Cerebellar cortex (tissue), 1 donor: Measurements from ENCODE around the gene RBX1.
"Not testable (repeated sequence)": the region's sequence is repeated elsewhere in the genome, so short reads cannot be mapped to it uniquely, and the experiment has no call there.

Experiments used
- DNase-seq: peaks from one replicate; pipeline ENCODE4 v3.0.0-alpha.2; 2015; ENCODE audit warnings: low spot score

RBX1 gene

GRCh38 chr22:40972587-40972986 lies 21.4 kb downstream of the RBX1 start:
- DNase-seq = no peak

DNA sequence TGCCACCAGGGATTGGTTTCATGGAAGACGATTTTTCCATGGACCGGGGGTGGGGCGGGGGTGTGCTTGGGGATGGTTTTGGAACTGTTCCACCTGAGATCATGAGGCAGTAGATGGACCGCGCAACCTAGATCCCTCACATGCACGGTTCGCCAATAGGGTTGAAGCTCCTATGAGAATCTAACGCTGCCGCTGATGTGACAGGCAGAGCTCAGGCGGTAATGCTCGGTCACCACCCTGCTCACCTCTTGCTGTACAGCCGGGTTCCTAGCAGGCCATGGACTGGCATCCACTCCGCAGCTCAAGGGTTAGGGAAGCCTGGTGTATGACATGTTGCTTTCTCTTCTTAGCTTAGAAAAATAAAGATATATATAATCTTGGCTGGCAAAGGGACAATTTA lies 22.0 kb downstream of the RBX1 start:
- DNase-seq = no peak

GRCh38 chr22:40975366-40975765 lies 24.2 kb downstream of the RBX1 start:
- no peak for DNase-seq

GRCh38 chr22:40976866-40977700 lies 25.9 kb downstream of the RBX1 start:
- no peak for DNase-seq

DNA sequence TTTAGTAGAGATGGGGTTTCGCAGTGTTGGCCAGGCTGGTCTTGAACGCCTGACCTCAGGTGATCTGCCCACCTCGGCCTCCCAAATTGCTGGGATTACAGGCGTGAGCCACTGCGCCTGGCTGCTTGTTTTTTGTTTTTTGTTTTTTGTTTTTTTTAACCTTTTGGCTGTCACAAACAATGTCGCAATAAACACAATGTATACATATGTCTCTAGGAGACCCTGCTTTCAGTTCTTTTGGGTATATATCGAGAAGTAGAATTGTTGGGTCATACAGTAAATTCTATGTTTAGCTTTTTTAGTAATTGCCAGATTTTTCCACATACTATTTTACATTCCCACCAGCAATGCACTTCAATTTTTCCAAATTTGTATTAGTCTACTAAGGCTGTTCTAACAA lies 28.0 kb downstream of the RBX1 start:
- no peak for DNase-seq

- no peak for DNase-seq
These were observed 28.7 kb downstream of the RBX1 start for GRCh38 chr22:40979871-40980270.

DNA sequence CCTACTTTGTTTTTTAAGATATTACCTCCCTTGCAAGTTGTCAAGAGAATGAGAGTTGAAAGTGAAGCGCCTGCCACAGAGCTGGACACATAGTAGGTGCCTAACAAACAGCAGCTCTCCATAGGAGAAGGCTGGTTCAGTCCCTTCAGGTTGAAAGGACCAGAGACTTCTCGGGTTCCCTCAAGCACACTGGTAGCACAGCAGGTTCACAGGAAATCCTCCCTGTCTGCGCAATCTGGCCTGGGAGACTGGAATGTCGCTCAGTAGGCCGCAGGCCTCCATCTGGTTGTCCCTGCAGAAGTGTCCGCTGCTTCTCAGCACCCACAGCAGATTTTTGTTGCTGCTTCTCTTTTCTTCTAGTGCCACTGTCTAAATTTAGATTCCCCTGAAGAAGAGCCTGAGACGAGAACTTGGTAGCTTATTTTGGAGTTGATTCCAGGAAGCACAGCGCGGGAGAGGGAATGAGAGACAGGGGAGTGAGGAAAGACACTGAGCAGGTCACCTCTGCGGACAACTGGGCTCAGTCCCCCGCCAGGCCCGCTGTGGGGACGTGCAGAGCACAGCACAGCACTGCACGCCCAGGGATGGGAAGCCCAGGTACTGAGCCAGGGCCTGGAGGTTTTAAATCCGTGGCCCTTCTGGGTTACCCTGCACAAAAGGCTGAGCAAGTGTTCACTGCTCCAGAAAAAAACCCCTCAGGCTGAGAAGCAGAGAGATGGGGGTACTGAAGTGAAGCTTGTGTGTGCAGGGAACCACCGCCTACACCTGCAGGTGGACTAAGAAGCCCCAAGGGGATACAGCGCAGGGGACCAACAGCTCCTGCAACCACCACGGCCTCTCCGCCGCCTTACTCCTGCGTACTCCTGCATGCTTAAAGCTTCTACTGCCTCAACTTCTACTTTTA lies 31.6 kb downstream of the RBX1 start:
- DNase-seq = no peak

DNA sequence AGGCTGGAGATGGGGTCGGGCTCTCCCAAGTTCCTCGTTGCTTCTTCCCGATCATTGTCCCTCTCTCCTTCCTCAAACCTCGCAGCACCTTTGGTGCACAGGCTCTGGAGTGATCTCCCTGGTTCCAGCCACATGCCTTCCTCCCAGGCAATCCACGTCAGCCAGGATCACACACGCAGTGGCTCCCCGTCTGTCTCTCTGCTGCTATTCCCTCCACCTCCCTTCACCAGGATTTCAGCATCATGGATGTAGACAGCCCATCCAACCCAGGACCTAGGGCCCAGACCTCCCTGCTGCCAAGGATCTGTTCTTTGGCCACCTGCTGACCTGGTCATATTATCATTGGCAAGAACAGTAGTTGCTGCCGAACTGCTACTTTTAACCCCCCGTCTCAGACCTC lies 40.1 kb downstream of the RBX1 start:
- DNase-seq = no peak

DNA sequence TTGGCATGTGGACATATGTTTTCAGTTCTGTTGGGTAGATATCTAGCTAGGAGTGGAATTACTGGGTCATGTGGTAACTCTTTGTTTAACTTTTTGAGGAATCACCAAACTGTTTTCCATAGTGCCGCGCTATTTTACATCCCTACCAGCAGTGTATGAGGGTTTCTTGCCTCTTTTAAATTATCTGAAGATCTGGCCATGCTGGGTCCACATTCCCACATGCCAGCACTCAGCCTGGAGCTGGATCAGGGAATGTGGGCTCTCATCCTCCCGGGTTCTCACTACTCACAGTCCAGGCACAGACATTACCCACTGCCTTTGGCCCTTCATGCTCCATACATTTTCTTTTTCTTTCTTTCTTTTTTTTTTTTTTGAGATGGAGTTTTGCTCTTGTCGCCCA lies 44.6 kb downstream of the RBX1 start:
- no peak for DNase-seq

DNA sequence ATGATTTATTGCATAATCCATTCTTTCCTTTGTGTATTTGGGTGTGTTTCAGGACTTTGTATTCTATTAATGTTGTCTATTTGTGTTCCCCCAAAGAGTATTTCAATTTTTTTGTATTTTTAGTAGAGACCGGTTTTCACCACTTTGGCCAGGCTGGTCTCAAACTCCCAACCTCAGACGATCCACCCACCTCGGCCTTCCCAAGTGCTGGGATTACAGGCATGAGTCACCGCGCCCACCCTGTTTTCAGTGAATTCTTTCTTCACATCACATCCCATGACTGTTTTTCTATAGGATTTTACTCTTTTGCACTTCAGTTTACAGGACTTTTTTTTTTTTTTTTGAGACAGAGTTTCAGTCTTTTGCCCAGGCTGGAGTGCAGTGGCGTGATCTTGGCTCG lies 46.3 kb downstream of the RBX1 start:
- DNase-seq = no peak

GRCh38 chr22:41000040-41000565 lies 48.9 kb downstream of the RBX1 start:
- DNase-seq = no peak

GRCh38 chr22:41000941-41001721 lies 50.0 kb downstream of the RBX1 start:
- no peak for DNase-seq

DNA sequence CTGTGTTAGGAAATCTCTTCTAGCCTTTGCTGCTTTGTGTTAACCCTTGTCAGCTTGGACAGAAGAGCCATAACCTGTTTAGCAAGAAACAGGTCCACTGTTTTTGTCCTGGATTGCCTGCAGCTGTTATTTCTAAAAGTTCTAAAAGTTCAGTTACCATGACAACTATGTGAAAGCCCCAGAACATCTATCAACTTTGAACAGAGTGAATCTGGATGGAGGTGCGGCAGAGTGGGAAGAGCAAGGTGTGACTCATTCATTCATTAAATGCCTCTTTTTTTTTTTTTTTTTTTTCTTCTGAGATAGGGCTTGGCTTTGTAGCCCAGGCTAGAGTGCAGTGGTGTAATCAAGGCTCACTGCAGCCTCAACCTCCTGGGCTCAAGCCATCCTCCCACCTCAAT lies 50.5 kb downstream of the RBX1 start:
- DNase-seq = no peak

- DNase-seq = not testable (repeated sequence)
These were observed 51.2 kb downstream of the RBX1 start for GRCh38 chr22:41002386-41002785.

- no peak for DNase-seq
These were observed 51.9 kb downstream of the RBX1 start for GRCh38 chr22:41003066-41003465.

GRCh38 chr22:41003976-41004375 lies 52.8 kb downstream of the RBX1 start:
- DNase-seq = no peak

- no peak for DNase-seq
These were observed 58.2 kb downstream of the RBX1 start for GRCh38 chr22:41009222-41009948.

DNA sequence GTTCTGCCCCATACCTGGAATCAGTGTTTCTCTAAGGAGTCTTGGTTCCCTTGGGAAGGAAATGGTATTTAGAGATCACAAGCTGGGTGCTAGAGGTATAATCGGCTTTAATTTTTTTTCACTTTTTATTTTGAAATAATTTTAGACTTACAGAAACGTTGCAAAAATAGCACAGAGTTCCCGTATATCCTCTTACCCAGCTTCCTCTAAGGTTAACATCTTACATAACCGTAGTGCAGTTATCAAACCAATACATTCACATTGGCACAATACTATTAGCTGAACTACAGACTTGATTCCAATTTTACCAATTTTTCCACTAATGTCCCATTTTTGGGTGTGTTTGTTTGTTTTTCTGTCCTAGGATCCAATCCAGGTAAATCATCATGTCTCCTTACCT lies 63.8 kb downstream of the RBX1 start:
- no peak for DNase-seq

GRCh38 chr22:41021061-41021612 lies 70.0 kb downstream of the RBX1 start:
- peak; percentile 60 for DNase-seq

- DNase-seq = peak; percentile 49
These were observed 70.7 kb downstream of the RBX1 start for GRCh38 chr22:41021613-41022454.
